Measurements from ENCODE around the gene SNPH.

The SNPH gene

DNA sequence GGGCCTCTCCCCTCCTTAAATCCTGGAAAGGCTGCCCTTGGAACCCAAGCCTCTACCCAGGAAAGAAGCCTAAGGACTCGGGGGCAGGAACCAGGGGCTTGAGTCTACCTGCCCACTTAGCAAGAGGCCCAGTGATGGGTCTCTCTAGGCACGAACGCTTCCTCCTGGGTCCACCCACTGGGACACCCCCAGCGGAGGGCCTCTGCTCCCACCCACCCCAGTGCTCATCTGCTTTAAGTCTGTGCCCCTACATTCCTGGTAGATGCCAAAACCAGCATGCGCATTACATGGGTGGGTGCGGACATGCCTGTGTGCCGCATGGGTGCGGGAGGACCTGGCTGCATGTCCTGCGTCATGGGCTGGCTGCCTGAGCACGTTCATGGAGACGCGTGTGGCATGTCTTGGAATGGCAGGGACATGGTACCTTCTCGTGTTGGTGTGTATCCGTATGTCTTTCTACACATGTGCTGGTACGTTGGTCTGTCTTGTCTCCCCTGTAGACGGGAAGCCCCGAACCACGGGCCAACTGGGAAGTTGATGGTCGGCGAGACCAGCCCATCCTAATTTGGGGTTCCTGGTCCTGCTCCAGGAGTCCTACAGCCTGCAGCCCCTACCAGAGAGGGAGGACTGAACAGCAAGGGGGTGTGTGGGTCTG lies 29.3 kb downstream of the SNPH start:
- Histone ChIP-seq H3K27me3 (ENCODE audit: control insufficient read depth, insufficient read depth, low read length) (no peaks in the 10 kb centered on the region), H3K9me3 (ENCODE audit: control insufficient read depth, low read length) (no peaks in the 10 kb centered on the region), H3K9ac (ENCODE audit: low read length) (no peak overlapping the region), H3K4me1 (ENCODE audit: control insufficient read depth, insufficient read depth, low read length) (no peaks in the 10 kb centered on the region), H3K36me3 (ENCODE audit: control insufficient read depth, insufficient read depth, low read length) (no peaks in the 10 kb centered on the region), H3K4me3 (ENCODE audit: low read length) (no peak overlapping the region)

DNA sequence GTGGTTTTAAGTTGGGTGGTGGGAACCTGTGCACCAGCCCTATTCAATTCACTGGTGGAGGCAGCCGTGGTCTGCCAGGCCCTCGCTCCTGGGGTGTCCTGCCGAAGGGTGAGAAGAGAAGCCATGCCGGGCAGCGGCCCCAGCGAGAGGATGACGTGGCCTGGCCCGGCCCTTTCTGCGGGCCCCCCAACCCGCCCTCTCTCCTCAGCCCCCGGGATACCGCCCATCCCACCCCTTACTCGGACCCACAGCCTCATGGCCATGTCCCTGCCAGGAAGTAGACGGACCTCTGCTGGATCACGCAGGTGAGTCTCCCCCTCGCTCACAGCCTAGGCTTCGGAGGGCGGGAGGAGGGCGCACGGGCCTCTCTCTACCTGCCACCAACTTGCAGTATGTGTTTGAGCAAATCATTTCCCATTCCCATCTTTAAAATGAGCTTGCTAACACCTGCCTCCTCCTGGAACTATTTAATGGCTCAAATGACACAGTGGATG lies 30.1 kb downstream of the SNPH start:
- H3K4me1 ChIP-seq (ENCODE audit: control insufficient read depth, insufficient read depth, low read length): peaks cover 8% of the 10 kb centered on the region
- no peaks in the 10 kb centered on the region for H3K9me3 ChIP-seq (ENCODE audit: control insufficient read depth, low read length)
- H3K36me3 ChIP-seq (ENCODE audit: control insufficient read depth, insufficient read depth, low read length): no peaks in the 10 kb centered on the region
- H3K27me3 ChIP-seq (ENCODE audit: control insufficient read depth, insufficient read depth, low read length): no peaks in the 10 kb centered on the region
- H3K9ac ChIP-seq (ENCODE audit: low read length): no peak overlapping the region
- H3K4me3 ChIP-seq (ENCODE audit: low read length): no peak overlapping the region

DNA sequence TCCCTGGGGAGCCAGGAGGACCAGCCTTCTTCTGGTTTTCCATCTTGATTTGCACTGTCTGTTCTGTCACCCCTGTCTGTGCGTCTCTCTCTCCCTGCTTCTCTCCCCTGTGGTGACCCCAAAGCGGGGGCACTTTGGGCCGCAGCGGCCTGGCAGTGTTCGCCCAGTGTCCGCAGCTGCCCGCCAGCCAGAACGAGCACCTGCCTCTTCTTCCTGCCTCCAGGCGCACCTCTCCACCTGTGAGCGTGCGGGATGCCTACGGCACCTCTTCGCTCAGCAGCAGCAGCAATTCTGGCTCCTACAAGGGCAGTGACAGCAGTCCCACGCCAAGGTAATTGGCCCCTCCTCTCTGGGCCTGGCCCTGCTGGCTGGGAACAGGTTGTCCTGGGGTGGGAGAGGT lies 30.8 kb downstream of the SNPH start:
- Histone ChIP-seq H3K36me3 (ENCODE audit: control insufficient read depth, insufficient read depth, low read length) (no peaks in the 10 kb centered on the region), H3K9ac (ENCODE audit: low read length) (no peak overlapping the region)

DNA sequence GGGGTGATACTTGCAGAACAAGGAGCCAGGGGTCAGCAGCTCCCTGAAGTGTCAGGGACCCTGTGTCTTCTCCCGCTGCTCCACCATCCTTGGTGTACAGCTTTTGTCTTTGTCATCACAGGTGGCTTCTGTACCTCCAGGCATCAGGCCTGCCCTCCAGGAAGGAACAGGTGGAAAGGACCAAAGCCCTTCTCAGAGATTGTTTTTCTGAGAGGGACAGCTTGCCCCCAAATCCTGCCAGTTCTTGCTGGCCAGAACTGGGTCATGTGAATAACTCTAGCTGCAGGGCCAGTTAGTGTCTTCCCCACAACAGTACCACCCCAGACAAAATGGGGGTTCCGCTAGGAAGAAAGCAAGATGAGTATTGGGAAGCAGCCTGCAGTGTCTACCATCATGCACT lies 31.4 kb downstream of the SNPH start:
- H3K4me3 ChIP-seq (ENCODE audit: low read length): no peak overlapping the region
- no peaks in the 10 kb centered on the region for H3K9me3 ChIP-seq (ENCODE audit: control insufficient read depth, low read length)
- H3K36me3 ChIP-seq (ENCODE audit: control insufficient read depth, insufficient read depth, low read length): no peaks in the 10 kb centered on the region
- no peak overlapping the region for H3K9ac ChIP-seq (ENCODE audit: low read length)
- peaks cover 8% of the 10 kb centered on the region for H3K4me1 ChIP-seq (ENCODE audit: control insufficient read depth, insufficient read depth, low read length)
- no peaks in the 10 kb centered on the region for H3K27me3 ChIP-seq (ENCODE audit: control insufficient read depth, insufficient read depth, low read length)

More for the DNA sequence above, 30.8 kb downstream of the SNPH start:
- Histone ChIP-seq H3K4me3 (ENCODE audit: low read length) (no peak overlapping the region), H3K4me1 (ENCODE audit: control insufficient read depth, insufficient read depth, low read length) (peaks cover 8% of the 10 kb centered on the region), H3K9me3 (ENCODE audit: control insufficient read depth, low read length) (no peaks in the 10 kb centered on the region), H3K27me3 (ENCODE audit: control insufficient read depth, insufficient read depth, low read length) (no peaks in the 10 kb centered on the region)

DNA sequence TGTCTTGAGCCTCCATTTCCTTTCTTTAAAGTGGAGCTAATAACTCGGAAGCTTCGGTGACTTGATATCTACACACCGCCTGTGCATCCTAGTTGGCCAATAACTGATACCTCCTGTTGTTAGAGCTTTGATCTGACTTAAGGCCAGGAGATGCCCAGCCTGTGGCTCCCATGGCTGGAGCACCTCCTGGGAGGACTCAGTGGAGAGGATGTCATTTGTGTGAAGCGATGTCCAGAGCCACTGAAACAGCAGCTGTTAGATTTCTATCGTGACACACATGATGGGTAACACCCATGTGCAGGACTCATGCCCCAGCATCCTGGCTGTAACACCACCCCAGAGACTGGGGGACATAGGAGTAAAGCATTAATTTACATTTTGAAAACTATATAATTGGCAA lies 32.1 kb downstream of the SNPH start:
- Histone ChIP-seq H3K4me1 (ENCODE audit: control insufficient read depth, insufficient read depth, low read length) (peaks cover 8% of the 10 kb centered on the region), H3K27me3 (ENCODE audit: control insufficient read depth, insufficient read depth, low read length) (no peaks in the 10 kb centered on the region), H3K9ac (ENCODE audit: low read length) (no peak overlapping the region), H3K9me3 (ENCODE audit: control insufficient read depth, low read length) (no peaks in the 10 kb centered on the region), H3K36me3 (ENCODE audit: control insufficient read depth, insufficient read depth, low read length) (no peaks in the 10 kb centered on the region), H3K4me3 (ENCODE audit: low read length) (no peak overlapping the region)

DNA sequence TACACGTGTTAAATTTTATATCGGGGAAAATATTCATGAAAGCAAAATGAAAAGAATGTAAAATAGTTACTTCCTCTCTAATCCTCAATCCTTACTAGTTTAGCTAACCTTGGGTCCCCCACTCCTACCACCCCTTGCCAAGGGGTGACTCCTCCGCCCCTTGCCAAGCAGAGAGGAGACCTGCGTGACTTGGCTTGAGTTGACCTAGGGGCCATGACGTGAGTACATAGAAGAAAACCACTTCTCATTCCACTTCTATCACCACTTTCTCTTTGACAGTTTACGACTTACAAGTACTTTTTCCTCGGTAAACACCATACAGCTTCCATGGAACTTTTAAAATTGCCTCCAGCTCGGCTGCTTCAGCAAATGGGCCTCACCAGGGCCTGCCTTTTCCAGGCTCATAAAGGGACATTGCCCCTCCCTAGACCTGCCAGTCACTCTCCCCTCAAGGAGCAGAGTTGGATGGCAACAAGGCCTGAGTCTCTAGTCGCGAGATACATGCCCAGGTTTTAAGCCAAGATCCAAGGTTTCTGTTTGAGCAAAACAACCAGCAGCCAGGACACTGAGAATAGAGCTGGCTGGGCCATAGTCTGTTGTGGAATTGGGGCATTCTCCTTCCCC lies 32.9 kb downstream of the SNPH start:
- Histone ChIP-seq H3K27me3 (ENCODE audit: control insufficient read depth, insufficient read depth, low read length) (no peaks in the 10 kb centered on the region), H3K9me3 (ENCODE audit: control insufficient read depth, low read length) (no peaks in the 10 kb centered on the region), H3K9ac (ENCODE audit: low read length) (no peak overlapping the region), H3K36me3 (ENCODE audit: control insufficient read depth, insufficient read depth, low read length) (no peaks in the 10 kb centered on the region), H3K4me3 (ENCODE audit: low read length) (no peak overlapping the region), H3K4me1 (ENCODE audit: control insufficient read depth, insufficient read depth, low read length) (peaks cover 8% of the 10 kb centered on the region)

- H3K4me3 ChIP-seq (ENCODE audit: low read length): no peak overlapping the region
- no peaks in the 10 kb centered on the region for H3K9me3 ChIP-seq (ENCODE audit: control insufficient read depth, low read length)
- H3K9ac ChIP-seq (ENCODE audit: low read length): no peak overlapping the region
- no peaks in the 10 kb centered on the region for H3K27me3 ChIP-seq (ENCODE audit: control insufficient read depth, insufficient read depth, low read length)
- peaks cover 8% of the 10 kb centered on the region for H3K4me1 ChIP-seq (ENCODE audit: control insufficient read depth, insufficient read depth, low read length)
- H3K36me3 ChIP-seq (ENCODE audit: control insufficient read depth, insufficient read depth, low read length): no peaks in the 10 kb centered on the region
These were observed 33.4 kb downstream of the SNPH start for GRCh38 chr20:1299522-1299921.

- Histone ChIP-seq H3K27me3 (ENCODE audit: control insufficient read depth, insufficient read depth, low read length) (no peaks in the 10 kb centered on the region), H3K36me3 (ENCODE audit: control insufficient read depth, insufficient read depth, low read length) (no peaks in the 10 kb centered on the region), H3K9me3 (ENCODE audit: control insufficient read depth, low read length) (no peaks in the 10 kb centered on the region), H3K4me3 (ENCODE audit: low read length) (no peak overlapping the region), H3K9ac (ENCODE audit: low read length) (no peak overlapping the region), H3K4me1 (ENCODE audit: control insufficient read depth, insufficient read depth, low read length) (peaks cover 8% of the 10 kb centered on the region)
These were observed 34.2 kb downstream of the SNPH start for GRCh38 chr20:1300083-1300840.

GRCh38 chr20:1301031-1301529 lies 35.0 kb downstream of the SNPH start:
- Histone ChIP-seq H3K9ac (ENCODE audit: low read length) (no peak overlapping the region), H3K27me3 (ENCODE audit: control insufficient read depth, insufficient read depth, low read length) (no peaks in the 10 kb centered on the region), H3K9me3 (ENCODE audit: control insufficient read depth, low read length) (no peaks in the 10 kb centered on the region), H3K4me1 (ENCODE audit: control insufficient read depth, insufficient read depth, low read length) (peaks cover 8% of the 10 kb centered on the region), H3K4me3 (ENCODE audit: low read length) (no peak overlapping the region), H3K36me3 (ENCODE audit: control insufficient read depth, insufficient read depth, low read length) (no peaks in the 10 kb centered on the region)

DNA sequence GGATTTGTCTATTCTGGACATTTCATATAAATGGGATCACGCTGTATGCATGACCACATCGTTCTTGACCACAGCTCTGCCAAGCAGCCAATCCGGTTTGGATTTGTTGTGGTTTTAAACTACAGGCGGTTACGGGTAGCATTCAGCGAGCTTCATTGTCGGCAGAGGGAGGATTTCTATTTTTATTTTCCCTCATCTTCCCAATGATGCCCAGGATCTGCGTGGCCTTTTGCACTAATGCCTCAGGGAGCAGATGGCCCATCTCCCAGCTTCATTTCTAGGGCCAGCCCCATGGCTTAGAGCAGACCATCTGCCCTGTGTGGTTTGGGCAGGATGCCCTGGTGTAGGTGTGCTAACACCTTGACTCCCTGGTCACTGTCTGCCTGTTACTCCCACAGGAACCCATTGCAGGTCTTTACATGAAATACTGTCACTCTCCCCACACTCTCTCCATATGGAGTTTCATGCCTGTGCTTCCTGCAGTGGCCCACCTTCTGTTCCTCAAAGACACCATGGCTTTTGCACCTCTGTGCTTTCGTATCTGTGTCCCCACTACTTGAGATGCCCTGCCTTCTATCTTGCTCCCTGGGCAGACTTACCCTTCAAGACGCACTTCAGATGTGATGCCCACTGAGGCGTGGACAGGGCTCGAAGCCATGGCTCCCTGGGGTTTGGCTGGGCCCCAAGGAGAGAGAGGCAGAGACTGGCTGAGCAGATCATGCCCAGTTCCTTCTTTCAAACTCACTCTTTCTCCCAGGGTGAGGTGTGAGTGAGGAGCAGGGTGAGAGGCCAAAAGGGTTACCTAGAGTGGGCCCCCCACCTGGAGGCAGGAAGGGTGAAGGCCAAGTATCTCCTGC lies 36.8 kb downstream of the SNPH start:
- no peak overlapping the region for H3K4me3 ChIP-seq (ENCODE audit: low read length)
- H3K36me3 ChIP-seq (ENCODE audit: control insufficient read depth, insufficient read depth, low read length): no peaks in the 10 kb centered on the region
- H3K9me3 ChIP-seq (ENCODE audit: control insufficient read depth, low read length): no peaks in the 10 kb centered on the region
- H3K9ac ChIP-seq (ENCODE audit: low read length): no peak overlapping the region
- H3K4me1 ChIP-seq (ENCODE audit: control insufficient read depth, insufficient read depth, low read length): peaks cover 8% of the 10 kb centered on the region
- no peaks in the 10 kb centered on the region for H3K27me3 ChIP-seq (ENCODE audit: control insufficient read depth, insufficient read depth, low read length)

DNA sequence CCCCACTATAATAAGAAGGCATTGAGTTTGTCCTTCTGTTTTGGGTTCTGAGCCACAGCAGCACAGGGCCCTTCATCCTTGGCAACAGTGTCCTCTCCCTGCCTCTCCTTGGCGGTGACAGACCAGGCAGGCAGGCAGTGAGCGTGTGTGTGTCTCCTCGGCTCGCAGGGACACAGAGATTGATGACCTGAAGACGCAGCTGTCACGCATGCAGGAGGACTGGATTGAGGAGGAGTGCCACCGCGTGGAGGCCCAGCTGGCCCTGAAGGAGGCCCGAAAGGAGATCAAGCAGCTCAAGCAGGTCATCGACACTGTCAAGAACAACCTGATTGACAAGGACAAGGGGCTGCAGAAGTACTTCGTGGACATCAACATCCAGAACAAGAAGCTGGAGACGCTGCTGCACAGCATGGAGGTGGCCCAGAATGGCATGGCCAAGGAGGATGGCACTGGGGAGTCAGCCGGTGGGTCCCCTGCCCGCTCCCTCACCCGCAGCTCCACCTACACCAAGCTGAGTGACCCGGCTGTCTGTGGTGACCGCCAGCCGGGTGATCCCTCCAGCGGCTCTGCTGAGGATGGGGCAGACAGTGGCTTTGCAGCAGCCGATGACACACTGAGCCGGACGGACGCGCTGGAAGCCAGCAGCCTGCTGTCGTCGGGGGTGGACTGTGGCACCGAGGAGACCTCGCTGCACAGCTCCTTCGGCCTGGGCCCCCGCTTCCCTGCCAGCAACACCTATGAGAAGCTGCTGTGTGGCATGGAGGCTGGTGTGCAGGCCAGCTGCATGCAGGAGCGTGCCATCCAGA lies 38.8 kb downstream of the SNPH start:
- Histone ChIP-seq H3K36me3 (ENCODE audit: control insufficient read depth, insufficient read depth, low read length) (no peaks in the 10 kb centered on the region), H3K4me1 (ENCODE audit: control insufficient read depth, insufficient read depth, low read length) (peaks cover 8% of the 10 kb centered on the region), H3K9ac (ENCODE audit: low read length) (no peak overlapping the region), H3K27me3 (ENCODE audit: control insufficient read depth, insufficient read depth, low read length) (no peaks in the 10 kb centered on the region), H3K4me3 (ENCODE audit: low read length) (no peak overlapping the region), H3K9me3 (ENCODE audit: control insufficient read depth, low read length) (no peaks in the 10 kb centered on the region)

Data from mucosa of stomach (tissue), 1 donor.